HG02885 (cell line): ENCODE results near the gene UNC5CL.
"Not testable (repeated sequence)": the region's sequence is repeated elsewhere in the genome, so short reads cannot be mapped to it uniquely, and the experiment has no call there.

Experiments
- ATAC-seq: cut with Tn5 transposase; IDR thresholded peaks from one replicate; pipeline ENCODE4 v1.9.1; 2021; ENCODE audit warnings: mild to moderate bottlenecking; ENCODE audit not compliant: unreplicated experiment, poor library complexity

The UNC5CL gene

DNA sequence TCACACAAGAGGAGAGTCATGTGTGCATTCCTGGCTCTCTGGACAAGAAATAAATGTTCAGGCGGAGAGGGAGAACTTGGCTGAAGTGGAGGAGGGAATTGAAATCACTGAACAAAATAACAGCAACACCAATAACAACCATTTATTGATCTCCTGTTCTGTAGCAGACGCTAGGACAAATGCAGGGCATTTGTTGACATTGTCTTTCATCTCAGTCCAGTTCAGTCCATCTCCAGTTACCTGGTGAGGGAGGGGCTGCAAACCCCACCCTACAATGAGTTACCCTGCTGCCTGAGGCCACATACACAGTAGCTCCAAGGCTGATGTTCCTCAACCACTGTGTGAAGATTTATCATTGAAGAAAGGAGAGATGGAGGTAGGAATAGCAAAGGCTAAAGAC, 27.3 kb downstream of the UNC5CL start:
- ATAC-seq = no peak

DNA sequence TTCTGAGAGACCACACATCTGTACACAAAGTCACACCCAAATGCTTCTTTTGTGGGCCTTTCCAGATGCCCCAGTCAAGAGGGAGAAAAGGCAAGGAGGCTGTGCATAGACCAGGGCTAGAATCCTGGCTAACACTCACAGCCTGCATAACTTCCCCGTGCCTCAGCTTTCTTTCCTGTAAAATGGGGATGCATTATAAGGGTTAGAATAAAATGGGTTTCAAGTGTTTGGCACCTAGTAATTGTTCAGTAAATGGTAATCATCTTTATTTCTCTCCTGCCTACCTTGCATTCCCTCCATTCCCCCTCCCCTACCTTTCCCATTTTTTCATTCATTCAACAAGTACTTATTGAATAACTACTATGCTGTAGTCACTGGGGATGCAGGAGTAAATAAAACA, 29.4 kb downstream of the UNC5CL start:
- no peak for ATAC-seq

DNA sequence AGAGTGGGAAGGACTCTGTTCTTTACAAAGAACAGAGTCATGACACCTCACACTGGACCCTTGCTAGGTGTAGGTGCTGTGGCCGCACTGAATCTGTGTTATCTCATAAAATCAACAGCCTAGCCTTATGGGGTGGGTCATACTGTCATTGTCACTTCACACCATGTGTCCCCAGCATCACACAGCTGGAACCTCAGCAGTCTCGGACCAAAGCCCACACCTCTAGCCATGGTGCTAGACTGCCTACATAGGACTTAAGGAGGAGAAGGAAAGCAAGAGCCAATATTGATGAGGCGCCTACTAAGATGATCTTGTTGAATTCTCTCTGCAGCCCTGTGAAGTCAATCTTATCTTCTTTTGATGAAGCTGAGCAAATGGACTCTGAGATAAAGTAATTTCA, 31.0 kb downstream of the UNC5CL start:
- ATAC-seq = no peak

DNA sequence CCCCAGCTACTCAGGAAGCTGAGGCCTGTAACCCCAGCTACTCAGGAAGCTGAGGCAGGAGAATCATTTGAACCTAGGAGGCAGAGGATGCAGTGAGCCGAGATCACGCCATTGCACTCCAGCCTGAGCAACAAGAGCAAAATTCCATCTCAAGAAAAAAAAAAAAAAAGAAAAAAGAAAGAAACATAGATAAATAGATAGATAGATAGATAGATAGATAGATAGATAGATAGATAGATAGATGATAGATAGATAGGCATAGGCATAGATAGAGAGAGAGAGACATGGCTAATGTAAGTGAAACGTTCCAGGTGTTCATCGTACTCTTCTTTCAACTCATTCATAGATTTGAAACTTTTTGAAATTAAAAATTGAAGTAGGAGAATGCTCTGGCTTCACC, 32.0 kb downstream of the UNC5CL start:
- not testable (repeated sequence) for ATAC-seq

DNA sequence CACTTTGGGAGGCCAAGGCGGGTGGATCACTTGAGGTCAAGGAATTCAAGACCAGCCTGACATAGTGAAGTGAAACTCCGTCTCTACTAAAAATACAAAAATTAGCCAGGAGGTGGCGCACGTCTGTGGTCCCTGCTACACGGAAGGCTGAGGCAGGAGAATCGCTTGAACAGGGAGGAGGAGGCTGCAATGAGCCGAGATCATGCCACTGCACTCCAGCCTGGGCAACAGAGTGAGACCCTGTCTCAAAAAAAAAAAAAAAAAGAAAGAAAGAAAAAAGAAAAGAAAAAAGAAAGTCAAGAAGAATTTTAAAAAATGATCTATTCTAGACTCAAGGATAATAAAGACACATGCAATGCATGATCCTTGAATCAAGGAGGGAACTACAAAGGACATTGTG, 32.8 kb downstream of the UNC5CL start:
- peak; percentile 62 for ATAC-seq

DNA sequence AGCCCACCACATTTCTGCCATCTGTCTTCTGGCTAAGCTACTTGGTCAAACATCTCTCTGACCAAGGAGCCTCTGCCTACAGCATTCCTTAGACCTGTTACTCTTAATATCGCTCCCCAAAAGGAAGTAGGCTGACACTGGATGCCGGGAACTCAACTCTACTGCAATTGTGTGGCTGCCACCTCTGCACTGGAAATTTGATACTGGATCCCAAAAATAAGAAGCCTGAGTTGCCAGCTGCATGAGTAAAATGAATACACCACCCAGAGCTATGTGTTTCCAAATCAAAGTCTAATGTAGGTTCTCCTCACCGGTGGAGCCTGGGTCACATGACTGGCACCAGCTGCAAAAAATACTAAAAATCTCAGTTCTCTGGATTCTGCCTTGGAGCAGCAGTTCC, 36.9 kb downstream of the UNC5CL start:
- ATAC-seq = no peak

DNA sequence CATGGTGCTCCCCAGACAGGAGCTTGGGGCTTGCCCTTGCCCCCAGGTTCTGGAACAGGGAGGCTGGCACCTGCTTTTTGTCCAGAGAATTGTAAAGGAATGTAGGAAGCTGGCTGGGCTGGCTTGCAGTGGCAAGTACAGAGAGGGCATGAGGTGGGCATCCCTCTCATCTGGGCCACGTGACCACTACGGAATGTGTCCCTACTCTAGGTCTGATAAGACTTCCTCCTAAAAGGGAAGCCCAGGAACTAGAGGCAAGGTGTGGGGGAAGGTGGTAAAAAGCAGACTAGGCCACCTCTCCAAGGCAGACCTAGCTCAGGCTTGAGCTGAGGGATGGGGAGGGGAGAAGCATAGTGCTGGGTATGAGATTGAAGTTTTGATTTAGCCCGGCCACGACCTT, 38.8 kb downstream of the UNC5CL start:
- no peak for ATAC-seq

DNA sequence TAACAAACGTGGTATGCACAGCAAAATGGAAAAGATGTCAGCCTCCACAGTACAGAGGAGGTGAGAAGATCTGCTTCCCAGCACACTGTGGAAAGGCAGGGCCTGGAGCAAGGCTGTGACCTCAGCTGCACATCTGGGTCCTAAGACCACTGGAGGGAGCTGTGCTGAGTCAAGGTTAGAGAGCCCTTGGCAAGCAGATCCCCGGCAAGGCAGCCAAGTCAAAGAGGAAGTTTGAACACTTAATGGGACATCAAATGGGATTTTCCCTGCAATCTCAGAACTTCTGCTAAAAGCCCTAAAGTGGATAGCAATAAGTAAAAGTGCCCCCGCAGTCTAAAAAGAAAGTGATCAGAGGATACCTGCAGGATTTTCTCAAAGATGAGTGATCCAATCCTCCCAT, 39.5 kb downstream of the UNC5CL start:
- ATAC-seq = no peak

DNA sequence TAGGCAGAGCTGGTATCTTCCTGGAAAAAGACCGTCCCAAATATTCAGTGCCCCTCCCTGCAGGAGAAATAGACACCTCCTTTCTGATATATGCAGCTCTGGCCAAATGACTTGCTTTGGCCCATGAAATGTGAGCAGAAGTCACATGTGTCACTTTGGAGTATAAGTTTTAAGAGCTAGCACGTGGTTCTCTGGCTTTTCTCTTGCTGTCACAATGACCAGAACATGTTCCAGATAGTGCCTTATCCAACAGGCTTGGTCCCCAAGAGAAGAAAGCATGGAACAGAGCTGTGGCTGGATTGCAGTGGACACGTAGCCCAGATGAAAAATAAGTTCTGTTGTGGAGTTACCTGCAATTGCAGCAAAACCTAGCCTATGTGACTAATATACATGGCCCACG, 40.4 kb downstream of the UNC5CL start:
- ATAC-seq = no peak

DNA sequence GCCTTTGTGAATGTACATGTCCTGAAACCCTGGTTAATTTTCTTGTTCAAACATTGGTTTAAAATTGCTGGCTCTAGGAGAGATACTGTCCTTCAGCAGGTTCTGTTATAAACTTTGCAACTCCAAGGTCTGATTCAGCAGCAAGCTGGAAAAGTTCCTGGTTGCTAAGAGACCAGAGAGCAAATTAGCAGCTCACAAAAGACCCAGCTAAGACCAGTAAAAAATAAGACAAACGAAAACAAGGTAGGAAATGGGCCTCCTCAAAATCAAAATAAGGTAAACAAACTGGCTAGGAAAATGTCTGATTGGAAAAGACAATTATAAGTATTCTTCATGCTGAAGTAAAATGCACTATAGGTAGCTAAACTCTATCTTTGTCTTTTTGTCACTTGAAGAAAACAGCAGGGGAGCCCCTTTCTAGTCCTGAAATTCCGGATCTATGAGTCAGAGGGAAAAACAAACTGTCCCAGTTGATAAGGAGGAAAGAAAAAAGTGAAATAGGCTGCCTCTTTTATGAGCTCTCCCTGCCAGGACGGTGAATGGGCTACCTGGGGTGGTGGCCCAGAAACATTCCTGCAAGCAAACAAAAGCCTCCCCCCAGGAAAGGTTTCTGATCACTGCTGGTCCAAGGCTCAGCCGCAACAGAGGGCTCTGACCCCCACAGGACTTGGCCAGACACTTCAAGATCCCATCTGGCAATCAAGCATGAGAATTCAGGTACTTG, 41.6 kb downstream of the UNC5CL start:
- no peak for ATAC-seq

DNA sequence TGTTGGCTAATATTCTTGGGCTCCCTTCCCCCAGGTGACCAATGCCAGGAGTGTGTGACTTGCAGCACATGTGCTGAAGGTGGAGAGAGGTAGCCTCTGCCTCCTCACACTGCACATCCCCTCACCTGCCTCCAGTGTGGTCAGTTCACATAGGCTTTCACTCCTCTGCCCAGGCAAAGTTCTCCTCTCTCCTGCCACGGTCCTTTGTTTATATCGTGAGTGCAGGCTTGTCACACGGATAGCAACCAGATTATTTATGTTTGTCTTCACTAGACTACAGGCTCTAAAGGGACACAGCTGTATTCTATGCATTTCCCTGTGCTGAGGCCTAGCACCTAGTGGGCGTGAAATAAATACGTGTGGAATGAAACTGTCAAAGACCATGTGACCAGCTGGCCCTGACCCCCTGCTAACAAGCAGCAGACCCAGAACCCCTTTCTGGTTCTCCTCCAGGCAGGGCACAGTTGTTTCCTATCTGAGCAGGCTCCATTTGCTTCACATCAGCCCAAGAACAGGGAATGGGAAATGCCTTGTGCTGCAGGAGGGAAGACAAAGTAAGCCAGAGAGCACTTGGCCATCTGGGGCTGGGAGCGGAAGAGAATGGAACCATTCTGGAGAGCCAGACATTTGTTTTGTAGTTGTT, 42.3 kb downstream of the UNC5CL start:
- ATAC-seq = no peak

DNA sequence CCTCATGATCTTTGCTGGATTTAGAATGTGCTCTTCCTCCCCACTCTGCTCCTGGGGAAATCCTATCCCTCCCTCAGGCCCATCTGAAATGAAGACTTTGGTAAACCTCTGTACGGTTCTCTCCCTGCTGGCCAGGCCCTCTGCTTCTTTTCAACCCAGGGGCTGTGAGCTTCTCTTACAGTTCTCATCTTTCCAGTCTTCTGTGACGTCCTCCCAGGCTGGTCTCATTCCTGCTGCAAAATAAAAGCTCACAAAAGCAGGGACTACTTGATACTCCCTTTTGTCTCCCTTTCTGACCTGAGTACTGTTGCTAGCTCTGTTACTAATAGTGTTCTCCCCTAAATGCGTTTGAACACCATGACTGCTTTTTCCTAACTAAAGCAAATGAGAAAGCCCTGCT, 46.3 kb downstream of the UNC5CL start:
- ATAC-seq = no peak

DNA sequence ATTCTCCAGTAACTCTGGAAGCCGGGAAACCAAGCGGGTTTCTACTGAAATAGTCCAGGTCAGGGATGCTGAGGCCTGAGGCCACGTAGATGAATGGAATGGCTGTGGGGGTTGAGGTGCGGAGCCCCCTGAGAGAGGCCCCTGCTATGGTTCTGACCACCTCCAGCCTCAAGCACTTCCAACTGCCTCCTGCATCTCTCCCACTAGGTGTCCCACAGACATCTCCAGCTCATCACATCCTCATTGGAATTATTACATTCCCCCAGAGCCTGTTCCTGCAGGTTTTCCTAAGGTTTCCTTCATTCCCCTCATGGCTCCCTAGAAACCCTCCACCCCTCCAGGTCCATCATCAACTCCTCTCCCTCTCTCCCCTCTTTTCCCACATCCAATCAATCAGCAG, 48.7 kb downstream of the UNC5CL start:
- ATAC-seq = no peak

DNA sequence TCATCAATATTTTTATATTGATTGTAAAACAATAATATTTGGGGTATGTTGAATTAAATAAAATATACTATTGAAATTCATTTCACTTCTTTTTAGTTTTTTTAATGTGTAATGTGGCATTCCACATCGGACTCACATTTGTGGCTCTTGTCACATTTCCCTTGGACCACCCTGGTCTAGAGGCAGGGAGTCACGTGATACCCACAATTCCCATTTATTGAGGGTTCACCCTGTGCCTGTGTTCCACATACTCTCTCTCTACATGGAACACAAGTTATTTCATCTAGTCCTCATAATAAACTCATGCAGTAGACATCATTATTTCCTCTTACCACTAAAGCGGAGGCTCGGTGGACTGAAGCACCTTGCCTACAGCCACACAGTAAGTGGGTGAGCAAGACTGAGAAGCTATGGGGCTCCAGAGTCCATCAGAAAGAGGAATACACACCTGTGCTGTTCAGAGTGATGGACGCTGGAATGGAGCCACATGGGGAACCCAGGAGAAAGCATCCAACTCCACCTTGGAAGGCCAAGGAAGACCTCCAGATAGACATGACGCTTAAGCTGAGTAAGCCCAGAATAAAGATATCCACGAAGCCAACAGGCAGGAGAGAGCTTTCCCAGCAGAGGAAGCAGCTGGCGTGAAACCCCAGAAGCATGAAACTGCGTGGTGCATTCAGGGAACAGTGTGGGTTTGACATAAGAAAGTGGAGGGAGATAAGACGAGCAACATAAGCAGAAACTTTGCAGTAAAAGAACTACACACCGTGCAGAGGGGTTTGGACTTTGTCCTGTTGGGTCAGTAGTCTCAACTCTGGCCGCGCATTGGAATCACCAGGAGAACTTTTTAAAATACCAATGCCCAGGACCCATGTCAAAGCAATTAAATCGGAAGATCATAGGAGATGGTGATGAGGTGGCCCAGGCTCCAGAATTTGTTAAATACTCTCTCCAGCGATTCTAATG, 49.5 kb downstream of the UNC5CL start:
- no peak for ATAC-seq

DNA sequence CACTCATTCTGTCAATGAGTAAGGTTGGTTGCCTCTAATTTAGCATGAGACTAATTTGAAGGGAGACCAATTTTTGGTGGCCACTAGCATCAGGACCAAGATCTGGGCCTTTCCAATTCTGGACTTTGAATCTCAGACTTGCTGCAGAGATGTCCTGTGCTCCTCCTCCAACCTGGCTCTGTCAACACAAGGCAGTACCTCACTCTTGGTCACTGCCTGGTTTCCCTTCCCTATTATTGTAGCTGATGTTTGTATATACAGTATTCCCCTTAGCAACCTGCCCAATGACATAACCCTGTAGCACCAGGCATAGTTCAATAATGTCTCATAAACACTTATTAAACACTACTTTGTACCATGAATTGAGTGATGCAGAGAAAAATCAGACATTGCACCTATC, 50.4 kb downstream of the UNC5CL start:
- no peak for ATAC-seq

DNA sequence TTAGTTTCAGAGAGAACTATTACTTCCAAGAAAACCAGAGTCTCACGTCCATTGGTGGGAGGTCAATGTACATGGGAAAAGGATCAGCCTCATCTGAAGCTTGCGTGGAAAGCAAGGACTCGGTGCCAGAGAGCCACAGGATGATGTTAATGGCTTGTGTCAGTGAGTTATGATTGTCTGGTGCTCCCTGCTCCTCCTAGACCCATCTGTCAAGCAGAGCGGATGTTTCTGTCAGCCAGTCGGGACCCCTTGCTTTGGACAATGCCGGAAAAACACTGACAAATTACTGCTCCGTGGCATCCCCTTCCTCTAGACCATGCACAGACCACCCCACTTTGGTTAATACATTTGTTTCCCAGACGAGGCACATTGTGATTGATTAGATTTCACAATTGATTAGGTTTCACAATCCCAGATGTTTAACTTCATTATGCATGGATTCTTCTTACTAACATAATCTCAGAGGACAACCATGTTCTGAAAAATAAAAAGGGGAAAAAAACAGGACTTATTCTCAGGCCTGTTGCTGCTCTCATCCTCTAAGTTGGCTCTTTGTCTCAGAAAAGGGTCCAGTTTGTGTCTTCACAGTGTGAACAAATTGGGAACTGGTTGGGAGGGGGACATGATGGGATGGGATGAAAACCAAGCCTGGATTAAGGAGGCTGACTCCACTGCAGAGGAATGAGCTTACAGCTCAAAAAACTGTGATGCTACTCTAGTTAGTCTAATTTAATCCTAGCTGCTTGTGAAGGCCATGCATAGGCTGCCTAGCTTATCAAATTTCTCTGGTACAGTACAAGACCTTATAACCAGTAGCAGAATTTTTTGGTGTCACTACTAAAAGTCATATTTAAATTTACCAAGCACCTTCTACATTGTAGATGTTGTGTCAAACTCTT, 51.9 kb downstream of the UNC5CL start:
- no peak for ATAC-seq

DNA sequence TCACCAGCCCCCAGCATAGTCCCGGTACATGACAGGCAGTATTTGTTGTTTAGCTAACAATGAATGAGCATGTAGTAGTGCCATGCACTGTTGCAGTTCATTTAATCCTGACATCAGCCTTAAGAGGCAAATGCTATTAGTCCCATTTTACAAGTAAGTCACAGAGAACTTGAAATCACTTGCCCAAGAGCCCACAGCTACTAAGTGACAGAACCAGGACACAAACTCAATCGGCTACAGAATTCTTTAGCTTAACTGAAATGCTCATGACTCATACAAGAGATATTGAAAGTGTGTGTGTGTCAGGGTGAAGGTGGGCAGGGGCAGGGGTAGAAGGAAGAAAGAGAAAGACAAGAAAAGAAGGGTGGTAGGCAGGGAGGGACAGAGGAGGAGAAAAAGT, 52.7 kb downstream of the UNC5CL start:
- ATAC-seq = no peak

DNA sequence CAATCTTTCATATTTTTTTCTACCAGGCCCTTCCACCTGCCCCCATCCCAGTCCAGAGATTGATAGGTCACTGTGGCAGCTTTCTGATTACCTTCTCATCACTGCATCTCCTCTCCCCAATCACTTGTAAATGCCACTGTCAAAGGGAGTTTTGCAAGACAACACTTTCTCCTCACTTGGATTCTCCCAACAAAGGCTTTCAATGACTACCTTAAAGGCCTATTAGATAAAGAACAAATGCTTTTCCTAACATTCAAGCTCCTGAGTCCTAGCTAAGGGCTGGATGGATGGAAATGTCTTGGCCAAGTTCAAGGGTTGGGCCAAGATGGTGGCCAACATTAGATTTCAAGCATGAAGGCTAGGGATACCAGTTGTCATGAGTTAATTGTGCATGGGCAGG, 55.3 kb downstream of the UNC5CL start:
- ATAC-seq = no peak

DNA sequence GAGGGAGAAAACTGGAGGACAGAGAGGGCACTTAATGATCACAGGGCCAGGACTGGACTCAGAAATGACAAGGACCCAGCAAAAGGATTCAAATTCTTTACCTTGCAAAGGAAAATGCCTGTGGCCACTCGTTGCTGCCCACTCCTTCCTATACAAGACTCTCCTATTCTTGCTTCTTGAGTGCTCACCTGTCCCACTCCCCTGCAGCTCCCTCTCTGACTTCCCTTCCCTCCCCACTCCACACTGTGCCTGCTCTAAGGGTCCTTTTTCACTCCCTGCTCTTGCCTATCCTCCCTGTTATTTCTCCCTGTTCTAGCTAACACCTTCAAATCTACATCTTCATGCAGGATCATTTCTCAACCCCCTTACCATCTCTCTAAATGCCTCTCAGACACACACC, 56.1 kb downstream of the UNC5CL start:
- ATAC-seq = no peak

DNA sequence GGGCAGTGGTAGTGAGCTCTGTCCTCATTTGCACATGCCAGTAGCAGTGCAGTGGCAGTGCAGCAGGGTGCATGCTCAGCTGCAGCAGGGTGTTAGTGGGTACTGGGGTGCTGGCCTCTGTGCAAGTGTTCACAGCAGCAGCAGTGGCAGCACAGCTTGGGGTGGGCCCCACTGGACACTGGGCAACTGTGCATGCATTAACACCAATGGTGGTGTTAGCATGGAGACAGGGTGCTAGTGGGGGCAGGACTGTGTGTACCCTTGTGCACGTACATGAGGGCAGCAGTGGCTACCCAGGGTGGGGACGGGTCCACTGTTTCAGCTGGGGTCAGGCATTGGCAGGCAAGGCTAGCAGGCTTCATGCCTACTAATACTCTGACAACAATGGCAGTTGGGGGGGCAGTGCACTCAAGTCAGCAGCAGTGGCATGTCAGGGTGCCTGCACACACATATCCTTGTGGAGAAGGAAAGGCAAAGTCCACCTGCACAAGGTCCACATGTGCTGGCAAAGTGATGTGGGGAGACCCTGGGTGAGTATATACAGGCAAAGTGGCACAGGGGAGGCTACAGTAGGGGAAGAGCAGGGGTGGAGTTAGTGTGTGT, 60.2 kb downstream of the UNC5CL start:
- ATAC-seq = no peak
